Epithelial cell of esophagus (primary cell): ENCODE measurements around the gene SHCBP1.
"Not testable (repeated sequence)": the region's sequence is repeated elsewhere in the genome, so short reads cannot be mapped to it uniquely, and the experiment has no call there.

Experiments used
- DNase-seq: peaks from one replicate; pipeline ENCODE4 v3.0.0; 2010; ENCODE audit warnings: low read depth
- H3K4me3 ChIP-seq: 2 replicates; pipeline ENCODE4 v1.5.1; 2011; ENCODE audit warnings: mild to moderate bottlenecking, low read length, control low read depth
- TF ChIP-seq, protein P1 (sequence below): IDR thresholded peaks from 2 replicates; pipeline ENCODE4 v1.5.1; 2011; ENCODE audit warnings: low read depth, mild to moderate bottlenecking, low read length, control low read depth, inconsistent platforms; ENCODE audit not compliant: insufficient read depth; ENCODE audit errors: missing control alignments

The SHCBP1 gene

DNA sequence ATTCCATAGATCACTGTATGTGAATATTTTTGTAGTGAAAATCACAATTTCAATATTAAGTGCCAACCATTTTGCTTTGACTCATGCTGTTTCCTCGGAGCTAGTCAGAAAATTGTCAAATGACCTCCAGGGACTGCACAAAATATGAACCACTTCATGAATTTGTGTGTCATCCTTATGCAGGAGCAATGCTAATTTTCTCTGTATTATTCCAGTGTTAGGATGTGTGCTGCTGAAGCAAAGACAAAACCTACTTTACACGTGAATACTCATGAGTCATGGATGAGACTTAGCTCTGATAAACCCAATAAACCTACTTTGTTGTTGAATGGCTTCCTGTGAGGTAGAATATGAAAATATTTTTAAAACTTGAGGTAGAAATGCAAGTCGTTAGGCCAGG lies 65.2 kb downstream of the SHCBP1 start:
- DNase-seq: peak; percentile 8
- TF ChIP-seq, protein P1, sequence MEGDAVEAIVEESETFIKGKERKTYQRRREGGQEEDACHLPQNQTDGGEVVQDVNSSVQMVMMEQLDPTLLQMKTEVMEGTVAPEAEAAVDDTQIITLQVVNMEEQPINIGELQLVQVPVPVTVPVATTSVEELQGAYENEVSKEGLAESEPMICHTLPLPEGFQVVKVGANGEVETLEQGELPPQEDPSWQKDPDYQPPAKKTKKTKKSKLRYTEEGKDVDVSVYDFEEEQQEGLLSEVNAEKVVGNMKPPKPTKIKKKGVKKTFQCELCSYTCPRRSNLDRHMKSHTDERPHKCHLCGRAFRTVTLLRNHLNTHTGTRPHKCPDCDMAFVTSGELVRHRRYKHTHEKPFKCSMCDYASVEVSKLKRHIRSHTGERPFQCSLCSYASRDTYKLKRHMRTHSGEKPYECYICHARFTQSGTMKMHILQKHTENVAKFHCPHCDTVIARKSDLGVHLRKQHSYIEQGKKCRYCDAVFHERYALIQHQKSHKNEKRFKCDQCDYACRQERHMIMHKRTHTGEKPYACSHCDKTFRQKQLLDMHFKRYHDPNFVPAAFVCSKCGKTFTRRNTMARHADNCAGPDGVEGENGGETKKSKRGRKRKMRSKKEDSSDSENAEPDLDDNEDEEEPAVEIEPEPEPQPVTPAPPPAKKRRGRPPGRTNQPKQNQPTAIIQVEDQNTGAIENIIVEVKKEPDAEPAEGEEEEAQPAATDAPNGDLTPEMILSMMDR: no peak
- no peak overlapping the region for H3K4me3 ChIP-seq

DNA sequence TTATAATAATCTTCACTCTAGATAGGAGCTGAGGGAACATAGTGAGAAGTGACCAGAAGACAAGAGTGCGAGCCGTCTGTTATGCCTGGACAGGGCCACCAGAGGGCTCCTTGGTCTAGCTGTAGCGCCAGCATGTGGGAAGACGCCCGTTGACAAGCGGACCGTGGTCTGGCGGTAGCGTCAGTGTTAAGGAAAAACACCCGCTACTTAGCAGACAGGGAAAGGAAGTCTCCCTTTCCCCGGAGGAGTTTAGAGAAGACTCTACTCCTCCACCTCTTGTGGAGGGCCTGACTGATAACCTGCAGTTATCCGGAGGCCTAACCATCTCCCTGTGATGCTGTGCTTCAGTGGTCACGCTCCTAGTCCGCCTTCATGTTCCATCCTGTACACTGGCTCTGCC lies 66.7 kb downstream of the SHCBP1 start:
- peak; percentile 70 for DNase-seq
- H3K4me3 ChIP-seq: not testable (repeated sequence)

DNA sequence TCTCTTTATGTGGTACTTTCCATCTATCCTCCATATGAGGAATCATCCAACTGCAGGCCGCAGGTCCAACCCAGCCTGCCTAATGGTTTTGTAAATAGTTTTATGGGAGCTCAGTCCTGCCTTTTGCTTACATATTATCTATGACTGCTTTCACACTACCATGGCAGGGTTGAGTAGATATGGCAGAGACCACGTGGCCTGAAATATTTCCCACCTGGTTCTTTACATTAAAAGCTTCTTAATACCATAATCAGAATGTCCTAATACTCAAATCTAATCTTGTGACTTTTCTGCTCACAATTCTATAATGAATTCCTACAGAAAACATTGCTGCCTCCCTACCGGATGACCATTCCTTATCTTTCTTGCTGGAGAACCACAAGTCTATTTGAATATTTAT lies 71.7 kb downstream of the SHCBP1 start:
- no peak for DNase-seq
- TF ChIP-seq, protein P1: no peak
- H3K4me3 ChIP-seq: no peak overlapping the region

More for the DNA sequence above, 66.7 kb downstream of the SHCBP1 start:
- TF ChIP-seq, protein P1: peak; percentile 92
